ENCODE data around the gene ASB5. TPM values are rescaled to one million over a fixed set of nuclear protein-coding genes. Genes with fewer than 3 reads are reported as not detected.
"Not testable (repeated sequence)": the region's sequence is repeated elsewhere in the genome, so short reads cannot be mapped to it uniquely, and the experiment has no call there.

The ASB5 gene
- polyA plus RNA-seq, 12 donors = 41.0 to 196 (median 128) TPM; not detected in 1

GRCh38 chr4:176230836-176231235 is 38.2 kb downstream of the ASB5 start:
- no peak for DNase-seq

- no peak for DNase-seq
Measured at GRCh38 chr4:176229645-176230044, 39.4 kb downstream of the ASB5 start.

DNA sequence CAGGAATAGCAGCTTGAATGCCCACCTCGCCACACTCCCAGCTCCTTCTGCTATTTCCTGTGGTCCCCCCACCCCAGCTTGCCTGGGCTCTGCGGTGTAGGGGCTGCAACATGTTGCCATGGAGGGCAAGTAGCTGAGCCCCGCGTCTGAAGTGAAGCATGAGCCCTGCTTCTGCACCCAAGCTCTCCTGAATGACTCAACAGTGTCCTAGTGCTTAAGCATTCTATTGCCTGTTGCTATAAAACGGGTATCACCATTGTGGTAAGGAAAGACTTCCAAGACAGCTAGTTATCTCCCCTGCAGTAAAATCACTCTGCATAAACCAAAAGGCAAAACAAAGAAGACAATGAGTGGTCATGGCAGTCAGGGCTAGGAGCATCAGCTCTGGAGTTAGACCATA is 42.3 kb downstream of the ASB5 start:
- DNase-seq = no peak

- no peak for DNase-seq
Measured at GRCh38 chr4:176223561-176223960, 45.5 kb downstream of the ASB5 start.

GRCh38 chr4:176222149-176222548 is 46.9 kb downstream of the ASB5 start:
- DNase-seq = no peak

DNA sequence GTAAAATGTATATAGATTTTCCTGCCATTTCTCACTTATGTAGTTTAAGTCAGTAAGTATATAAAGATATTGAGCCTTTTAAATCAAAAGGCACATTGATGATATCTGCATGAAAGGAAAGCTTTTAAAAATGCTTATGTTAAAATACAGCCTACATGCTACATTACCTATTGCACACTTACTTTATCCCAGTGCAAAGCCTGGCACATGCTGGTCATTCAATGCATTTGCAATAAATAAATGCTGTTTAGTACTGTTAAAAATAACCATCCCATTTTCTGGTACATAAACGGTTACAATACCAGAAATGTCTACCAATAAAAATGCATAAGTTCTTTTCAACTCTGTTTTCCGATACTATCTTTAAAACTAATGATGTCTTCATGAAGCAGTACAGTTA is 51.5 kb downstream of the ASB5 start:
- DNase-seq = no peak

DNA sequence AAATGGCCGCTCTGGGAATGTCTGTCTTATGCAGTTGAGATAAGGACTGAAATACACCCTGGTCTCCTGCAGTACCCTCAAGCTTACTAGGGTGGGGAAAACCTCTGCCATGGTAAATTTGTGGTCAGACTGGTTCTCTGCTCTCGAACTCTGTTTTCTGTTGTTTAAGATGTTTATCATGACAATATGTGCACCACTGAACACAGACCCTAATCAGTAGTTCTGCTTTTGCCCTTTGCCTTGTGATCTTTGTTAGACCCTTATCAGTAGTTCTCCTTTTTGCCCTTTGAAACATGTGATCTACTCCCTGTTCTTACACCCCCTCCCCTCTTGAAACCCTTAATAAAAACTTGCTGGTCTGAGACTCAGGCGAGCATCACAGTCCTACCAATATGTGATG is 56.7 kb downstream of the ASB5 start:
- not testable (repeated sequence) for DNase-seq

- DNase-seq = no peak
Measured at GRCh38 chr4:176210579-176211296, 58.3 kb downstream of the ASB5 start.

GRCh38 chr4:176210101-176210500 is 58.9 kb downstream of the ASB5 start:
- no peak for DNase-seq

DNA sequence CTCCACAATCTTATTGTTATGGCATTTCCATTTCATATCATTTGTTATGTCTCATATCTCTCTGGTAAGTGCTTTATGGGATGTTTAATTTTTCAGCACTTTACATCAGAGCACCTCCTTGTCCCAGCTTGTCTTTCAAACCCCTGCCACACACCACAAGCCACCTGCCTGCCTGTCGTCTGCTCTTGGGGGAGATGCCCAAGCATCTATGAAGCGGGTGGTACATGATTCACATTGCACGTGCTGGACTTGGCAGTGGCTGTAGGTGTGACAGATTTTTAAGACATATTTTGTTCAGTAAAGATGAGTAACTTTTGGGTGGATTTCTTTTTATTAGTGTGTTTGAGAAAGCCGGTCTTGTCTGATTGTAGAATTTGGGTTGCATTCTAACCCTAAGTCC is 59.5 kb downstream of the ASB5 start:
- no peak for DNase-seq

- no peak for DNase-seq
Measured at GRCh38 chr4:176207839-176208238, 61.2 kb downstream of the ASB5 start.

- DNase-seq = no peak
Measured at GRCh38 chr4:176205299-176205698, 63.7 kb downstream of the ASB5 start.

DNA sequence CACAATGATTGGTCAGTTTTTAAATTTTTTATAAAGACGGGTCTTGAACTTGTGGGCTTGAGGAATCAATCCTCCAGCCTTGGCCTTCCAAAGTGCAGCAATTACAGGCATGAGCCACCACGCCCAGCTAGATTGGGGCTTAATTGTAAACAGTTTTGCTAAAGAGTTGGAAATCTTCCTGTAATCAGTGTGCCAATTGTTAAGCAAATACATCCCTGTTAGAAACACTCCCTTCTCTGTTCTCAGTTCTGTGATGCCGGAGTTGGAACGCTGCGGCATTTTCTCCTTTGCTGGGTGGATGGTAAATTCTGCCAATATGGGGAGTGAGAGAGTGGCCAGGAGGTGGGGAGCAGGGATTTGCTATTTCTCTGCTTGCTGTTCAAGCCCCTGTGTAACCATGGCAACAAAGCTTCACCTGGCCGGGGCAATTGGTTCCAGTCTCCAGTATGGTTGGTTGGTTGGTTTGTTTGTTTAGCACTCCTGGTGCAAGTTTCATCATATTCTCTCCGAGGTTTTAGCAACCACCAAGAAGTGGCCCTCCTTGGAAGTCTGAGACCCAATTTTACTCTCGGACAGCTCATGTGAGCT is 70.6 kb downstream of the ASB5 start:
- DNase-seq = no peak

DNA sequence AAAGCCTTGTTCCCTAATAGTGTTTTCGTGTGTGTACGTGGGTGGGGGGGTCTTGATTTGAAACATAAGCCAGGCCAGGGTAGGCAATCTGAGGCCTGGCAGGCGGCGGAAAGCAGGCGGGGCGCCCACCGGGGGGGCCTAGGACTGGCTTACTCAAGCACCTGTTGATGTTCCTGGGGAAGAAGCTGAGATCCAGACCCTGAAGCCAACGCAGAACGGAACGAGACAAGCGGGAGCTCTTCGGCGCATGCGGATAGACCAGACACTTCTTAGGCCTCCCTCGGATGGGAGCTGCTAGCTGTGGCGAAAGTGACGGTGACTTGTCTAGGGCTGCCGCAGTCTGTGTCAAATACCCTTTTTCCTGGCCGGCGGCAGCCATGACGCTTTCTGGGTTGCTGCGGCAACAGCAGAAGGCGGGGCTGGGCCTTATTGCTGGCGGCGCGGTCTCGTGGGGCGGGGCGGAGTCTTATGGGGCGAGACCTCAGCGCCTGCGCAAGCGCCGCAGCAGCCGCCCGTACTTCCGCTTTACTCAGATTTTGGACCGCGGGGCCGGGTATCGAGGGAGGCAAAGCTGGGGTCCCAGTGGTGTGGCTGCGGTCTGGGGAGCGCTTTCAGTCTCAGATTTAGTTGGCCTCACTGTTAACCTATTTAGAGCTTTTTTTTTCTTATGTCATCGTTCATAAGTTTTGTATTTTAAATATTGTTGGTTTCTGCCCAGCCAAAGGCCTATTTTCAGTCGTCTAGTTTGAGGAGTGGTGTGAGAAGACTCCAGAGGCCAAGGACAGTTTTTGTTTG is 73.6 kb downstream of the ASB5 start, which contains the start of gene SPATA4:
SPATA4 (minus strand) TSS at position 402 of the 795 bp plus-strand sequence; CDS start at position 379, 23 bp downstream.
- peak; percentile 94 for DNase-seq

GRCh38 chr4:176193938-176194337 is 75.1 kb downstream of the ASB5 start:
- DNase-seq = no peak

DNA sequence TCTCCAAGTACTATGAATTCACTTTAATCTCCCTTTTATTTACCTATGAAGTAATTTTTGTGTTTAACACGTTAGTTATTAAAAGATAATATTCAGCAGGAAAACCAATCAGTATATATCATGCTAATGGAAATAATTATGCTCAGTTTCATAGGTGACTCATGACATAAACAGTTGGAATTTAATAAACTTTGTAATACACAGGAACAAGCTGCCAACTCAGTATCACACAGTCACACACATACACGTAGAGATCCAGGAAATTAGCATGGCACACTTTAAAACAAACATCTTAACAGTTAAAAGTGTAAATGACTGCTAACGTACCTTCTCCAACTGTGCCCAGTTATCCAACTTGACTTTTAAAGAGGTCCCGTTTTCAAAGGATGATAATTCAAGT is 75.9 kb downstream of the ASB5 start:
- DNase-seq = no peak

DNA sequence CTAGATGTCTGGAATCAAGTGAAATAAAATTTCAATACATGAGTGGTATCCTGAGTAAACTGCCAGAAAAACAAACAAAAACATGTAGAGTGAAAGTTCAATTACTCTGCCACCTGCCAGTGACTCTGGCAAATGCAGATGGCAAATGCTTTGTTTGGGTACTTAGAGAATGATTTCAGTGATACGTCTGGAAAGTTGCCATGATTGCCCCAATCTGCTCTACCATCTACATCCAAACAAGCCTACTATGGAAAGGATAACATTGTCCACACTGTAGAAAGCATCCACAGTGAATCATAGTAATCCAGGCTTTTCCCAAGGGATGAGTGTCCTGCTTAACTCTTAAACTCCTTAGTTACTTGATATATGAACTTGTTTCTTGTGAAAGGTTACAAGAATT is 77.0 kb downstream of the ASB5 start:
- DNase-seq = no peak

DNA sequence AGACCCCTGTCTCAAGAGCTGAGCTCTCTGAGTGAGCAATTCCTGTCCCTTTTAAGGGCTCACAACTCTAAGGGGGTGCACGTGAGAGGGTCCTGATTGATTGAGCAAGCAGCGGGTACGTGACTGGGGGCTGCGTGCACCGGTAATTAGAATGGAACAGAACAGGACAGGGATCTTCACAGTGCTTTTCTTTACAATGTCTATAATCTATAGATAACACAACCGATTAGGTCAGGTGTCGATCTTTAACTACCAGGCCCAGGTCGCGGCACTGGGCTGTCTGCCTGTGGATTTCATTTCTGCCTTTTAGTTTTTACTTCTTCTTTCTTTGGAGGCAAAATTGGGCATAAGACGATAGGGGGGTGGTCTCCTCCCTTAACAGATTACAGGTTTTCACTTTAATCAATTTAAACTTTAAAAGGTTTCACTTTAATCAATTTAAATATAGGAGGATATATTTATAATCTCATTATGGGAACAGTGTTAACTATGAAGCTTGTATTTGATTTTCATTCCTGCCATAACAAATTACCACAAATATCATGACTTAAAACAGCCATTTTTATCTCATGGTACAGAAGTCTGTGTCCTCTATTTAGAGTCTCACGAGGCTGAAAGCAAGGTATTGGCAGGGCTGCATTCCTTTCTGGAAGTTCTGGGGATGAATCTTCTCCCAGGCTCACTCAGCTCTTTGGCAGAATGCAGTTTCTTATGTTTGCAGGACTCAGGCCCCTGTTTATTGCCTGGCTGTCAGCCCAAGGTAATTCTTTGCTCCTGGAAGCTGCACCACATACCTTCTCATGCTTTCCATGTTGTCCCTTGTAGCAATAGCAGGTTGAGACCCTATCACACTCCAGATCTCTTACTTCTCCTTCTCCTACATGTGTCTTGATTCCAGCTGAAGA is 78.9 kb downstream of the ASB5 start:
- no peak for DNase-seq

DNA sequence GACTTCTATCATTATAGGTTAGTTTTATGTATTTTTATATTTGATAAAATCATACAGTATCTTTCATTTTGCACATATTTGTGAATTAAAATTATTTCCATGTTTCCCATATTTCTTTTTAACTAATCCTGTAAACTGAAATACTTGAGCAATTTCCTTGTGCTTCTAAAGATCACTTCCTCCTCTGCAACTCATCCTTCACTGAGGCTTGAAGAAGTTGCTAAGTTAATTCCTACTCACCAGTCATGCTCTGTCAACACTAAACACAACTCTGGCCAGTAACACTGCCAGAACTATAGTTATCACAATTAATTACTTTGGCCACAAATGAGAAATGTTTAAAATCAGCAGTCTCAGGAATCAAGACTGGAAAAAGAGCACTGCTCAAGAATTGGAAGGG is 80.4 kb downstream of the ASB5 start:
- no peak for DNase-seq

- no peak for DNase-seq
Measured at GRCh38 chr4:176187624-176188023, 81.4 kb downstream of the ASB5 start.

DNA sequence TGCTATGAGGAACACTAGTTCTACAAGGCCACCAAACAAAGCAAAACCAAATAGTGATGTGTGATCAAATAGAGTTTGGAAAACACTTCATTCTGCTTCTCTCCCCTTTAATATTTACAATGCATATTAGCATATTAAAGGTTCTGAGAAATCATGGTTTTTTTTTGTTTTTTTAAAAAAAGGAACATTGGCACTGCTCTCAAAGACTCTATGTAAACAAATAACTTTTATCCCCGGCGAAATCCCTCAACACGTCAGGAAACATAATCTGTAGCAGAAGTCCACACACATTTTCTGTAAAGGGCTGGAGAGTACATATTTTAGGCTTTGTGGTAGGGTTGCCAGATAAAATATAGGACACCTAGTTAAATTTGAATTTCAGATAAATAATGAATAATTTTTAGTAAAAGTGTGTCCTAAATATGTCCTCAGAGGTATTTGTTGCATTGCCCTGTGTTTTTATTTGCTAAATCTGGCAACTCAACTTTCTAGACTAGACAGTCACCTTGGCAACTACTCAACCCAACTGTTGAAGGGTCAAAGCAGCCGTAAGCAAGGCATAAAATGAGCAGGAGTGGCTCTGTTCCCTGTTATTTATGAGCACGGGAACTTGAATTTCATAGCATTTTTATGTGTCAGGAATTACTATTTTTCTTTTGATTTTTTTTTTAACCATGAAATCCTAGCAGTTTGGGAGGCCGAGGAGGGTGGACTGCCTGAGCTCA is 82.2 kb downstream of the ASB5 start:
- DNase-seq = no peak

Measured in muscle of arm (tissue), 12 donors.